HG03139 (cell line): ENCODE results near the gene ZNF805.
"Not testable (repeated sequence)": the region's sequence is repeated elsewhere in the genome, so short reads cannot be mapped to it uniquely, and the experiment has no call there.

Experiments used
- ATAC-seq: cut with Tn5 transposase; IDR thresholded peaks from one replicate; pipeline ENCODE4 v1.9.1; 2021; ENCODE audit not compliant: unreplicated experiment

The ZNF805 gene

GRCh38 chr19:57240311-57241090 lies at the start of gene ZNF805:
TSS of gene ZNF805 (plus strand) at chr19:57240632. CDS start at chr19:57240892, 260 bp downstream.
- ATAC-seq = peak; percentile 86

- ATAC-seq = peak; percentile 96
These were observed 49.0 kb upstream of the ZNF805 start, which contains the start of gene ZNF264 for GRCh38 chr19:57191141-57192076. TSS of gene ZNF264 (plus strand) at chr19:57191500. CDS start at chr19:57191914, 414 bp downstream.

- ATAC-seq = no peak
These were observed 48.4 kb upstream of the ZNF805 start for GRCh38 chr19:57192077-57192420.

GRCh38 chr19:57192993-57193392 lies 47.4 kb upstream of the ZNF805 start:
- ATAC-seq = no peak

- ATAC-seq = not testable (repeated sequence)
These were observed 42.6 kb upstream of the ZNF805 start for GRCh38 chr19:57197874-57198273.

GRCh38 chr19:57202160-57202559 lies 38.3 kb upstream of the ZNF805 start:
- no peak for ATAC-seq

- ATAC-seq = no peak
These were observed 30.1 kb upstream of the ZNF805 start for GRCh38 chr19:57210381-57210780.

GRCh38 chr19:57212109-57212508 lies 28.3 kb upstream of the ZNF805 start:
- no peak for ATAC-seq

GRCh38 chr19:57227502-57227901 lies 12.9 kb upstream of the ZNF805 start:
- no peak for ATAC-seq

GRCh38 chr19:57231686-57232085 lies 8.7 kb upstream of the ZNF805 start:
- ATAC-seq = no peak

GRCh38 chr19:57233207-57233606 lies 7.2 kb upstream of the ZNF805 start:
- no peak for ATAC-seq

- no peak for ATAC-seq
These were observed 486 bp upstream of the ZNF805 start for GRCh38 chr19:57239982-57240310.

GRCh38 chr19:57241176-57241575 lies 744 bp downstream of the ZNF805 start:
- ATAC-seq = no peak

GRCh38 chr19:57242821-57243220 lies 2.4 kb downstream of the ZNF805 start:
- no peak for ATAC-seq

- ATAC-seq = no peak
These were observed 4.1 kb downstream of the ZNF805 start for GRCh38 chr19:57244513-57244912.

GRCh38 chr19:57245066-57245465 lies 4.6 kb downstream of the ZNF805 start:
- no peak for ATAC-seq

- ATAC-seq = no peak
These were observed 5.5 kb downstream of the ZNF805 start for GRCh38 chr19:57245959-57246358.

GRCh38 chr19:57248646-57249045 lies 8.2 kb downstream of the ZNF805 start:
- no peak for ATAC-seq

- ATAC-seq = no peak
These were observed 8.9 kb downstream of the ZNF805 start for GRCh38 chr19:57249329-57249728.

- ATAC-seq = not testable (repeated sequence)
These were observed 13.3 kb downstream of the ZNF805 start for GRCh38 chr19:57253767-57254166.

GRCh38 chr19:57262044-57262443 lies 21.6 kb downstream of the ZNF805 start:
- ATAC-seq = no peak

- ATAC-seq = no peak
These were observed 22.9 kb downstream of the ZNF805 start for GRCh38 chr19:57263244-57263741.
